ENCODE measurements around the gene GPR150. TPM values are rescaled to one million over a fixed set of nuclear protein-coding genes. Genes with fewer than 3 reads are reported as not detected.
A peak's percentile ranks its signal among the peaks of the same experiment; 100 is the strongest.

GPR150 gene
- total and polyA plus RNA-seq, 9 of the 15 experiments (the other 6 are each of a cell fraction or from before 2014, with no cell fraction given), result not detected

- TF ChIP-seq PCBP1 (IDR thresholded peaks at IDR 0.05; ENCODE audit: low read depth, low read length, poor library complexity, severe bottlenecking) (no peak), ATF6 (CRISPR knock-in tag; IDR thresholded peaks at IDR 0.05) (no peak), RBM22 (IDR thresholded peaks at IDR 0.05; ENCODE audit: low read depth, low read length, poor library complexity, severe bottlenecking) (no peak), ERF (CRISPR knock-in tag; IDR thresholded peaks at IDR 0.05) (no peak), HDAC1 (IDR thresholded peaks at IDR 0.05) (peak in 1 of 2 experiments; percentile 42; a peak in 1 of 4 replicates), ZNF212 (CRISPR knock-in tag; IDR thresholded peaks at IDR 0.05) (no peak), NR2F6 (CRISPR knock-in tag; IDR thresholded peaks at IDR 0.05) (no peak), TCF15 (CRISPR knock-in tag; IDR thresholded peaks at IDR 0.05) (no peak), BCOR (IDR thresholded peaks at IDR 0.05) (no peak), PML (IDR thresholded peaks at IDR 0.05; ENCODE audit: low read length) (peak; percentile 50; the same call in 1 of the 2 replicates), NFRKB (IDR thresholded peaks at IDR 0.05; ENCODE audit: low read depth) (peak; percentile 58; the same call in 1 of the 2 replicates), EP300 (IDR thresholded peaks at IDR 0.05; ENCODE audit: low read length) (peak; percentile 66; the same call in 1 of the 2 replicates), MLX (CRISPR knock-in tag; conservative IDR thresholded peaks at IDR 0.05) (no peak), ARID1B (IDR thresholded peaks at IDR 0.05) (peak; percentile 82), ARID3B (CRISPR knock-in tag; IDR thresholded peaks at IDR 0.05; ENCODE audit: borderline replicate concordance) (no peak), RBFOX2 (IDR thresholded peaks at IDR 0.05; ENCODE audit: low read depth, low read length) (peak; percentile 62), ZNF408 (CRISPR knock-in tag; IDR thresholded peaks at IDR 0.05; ENCODE audit: low read depth) (no peak), MAX (CRISPR knock-in tag; IDR thresholded peaks at IDR 0.05) (no peak), ZNF766 (CRISPR knock-in tag; conservative IDR thresholded peaks at IDR 0.05) (peak; percentile 74; the same call in 1 of the 2 replicates), ZNF764 (CRISPR knock-in tag; IDR thresholded peaks at IDR 0.05; ENCODE audit: low read depth) (no peak), GTF2A2 (tag; IDR thresholded peaks at IDR 0.05) (no peak), USF2 (CRISPR knock-in tag; IDR thresholded peaks at IDR 0.05) (no peak)
Measured at GRCh38 chr5:95647886-95648860, 28.3 kb downstream of the GPR150 start (continued).
